HG03439 (cell line): Measurements from ENCODE around the gene PLAU.
"Not testable (repeated sequence)": the region's sequence is repeated elsewhere in the genome, so short reads cannot be mapped to it uniquely, and the experiment has no call there.

Experiments
- ATAC-seq: cut with Tn5 transposase; IDR thresholded peaks from one replicate; pipeline ENCODE4 v1.9.1; 2021; ENCODE audit warnings: mild to moderate bottlenecking, moderate library complexity; ENCODE audit not compliant: unreplicated experiment

PLAU gene

DNA sequence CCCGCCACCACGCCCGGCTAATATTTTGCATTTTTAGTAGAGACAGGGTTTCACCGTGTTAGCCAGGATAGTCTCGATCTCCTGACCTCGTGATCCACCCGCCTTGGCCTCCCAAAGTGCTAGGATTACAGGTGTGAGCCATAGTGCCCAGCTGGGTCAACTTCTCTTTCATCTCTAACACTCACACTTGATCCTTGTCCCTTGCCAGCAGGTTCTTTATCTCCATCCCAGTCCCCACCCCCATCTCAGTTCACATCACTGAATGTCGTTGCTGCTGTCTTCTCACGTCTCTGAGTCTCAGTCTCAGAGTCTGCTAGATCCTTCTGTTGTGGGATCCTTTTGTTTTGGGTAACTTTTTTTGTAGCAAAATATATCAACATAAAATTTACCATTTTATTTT, 15.6 kb upstream of the PLAU start:
- not testable (repeated sequence) for ATAC-seq

DNA sequence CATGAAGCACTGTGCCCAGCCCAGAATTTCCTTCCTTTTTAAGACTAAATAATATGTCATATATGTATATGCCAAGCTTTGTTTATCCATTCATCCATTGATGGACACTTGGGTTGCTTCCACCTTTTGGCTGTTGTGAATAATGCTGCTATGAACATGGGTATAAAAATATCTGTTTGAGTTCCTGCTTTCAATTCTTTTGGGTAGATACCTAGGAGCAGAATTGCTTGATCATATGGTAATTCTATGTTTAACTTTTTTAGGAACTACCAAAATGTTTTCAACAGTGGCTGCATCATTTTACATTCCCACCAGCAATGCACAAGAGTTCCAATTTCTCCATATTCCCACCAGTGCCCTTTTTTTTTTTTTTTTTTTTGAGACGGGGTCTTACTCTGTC, 13.2 kb upstream of the PLAU start:
- no peak for ATAC-seq

DNA sequence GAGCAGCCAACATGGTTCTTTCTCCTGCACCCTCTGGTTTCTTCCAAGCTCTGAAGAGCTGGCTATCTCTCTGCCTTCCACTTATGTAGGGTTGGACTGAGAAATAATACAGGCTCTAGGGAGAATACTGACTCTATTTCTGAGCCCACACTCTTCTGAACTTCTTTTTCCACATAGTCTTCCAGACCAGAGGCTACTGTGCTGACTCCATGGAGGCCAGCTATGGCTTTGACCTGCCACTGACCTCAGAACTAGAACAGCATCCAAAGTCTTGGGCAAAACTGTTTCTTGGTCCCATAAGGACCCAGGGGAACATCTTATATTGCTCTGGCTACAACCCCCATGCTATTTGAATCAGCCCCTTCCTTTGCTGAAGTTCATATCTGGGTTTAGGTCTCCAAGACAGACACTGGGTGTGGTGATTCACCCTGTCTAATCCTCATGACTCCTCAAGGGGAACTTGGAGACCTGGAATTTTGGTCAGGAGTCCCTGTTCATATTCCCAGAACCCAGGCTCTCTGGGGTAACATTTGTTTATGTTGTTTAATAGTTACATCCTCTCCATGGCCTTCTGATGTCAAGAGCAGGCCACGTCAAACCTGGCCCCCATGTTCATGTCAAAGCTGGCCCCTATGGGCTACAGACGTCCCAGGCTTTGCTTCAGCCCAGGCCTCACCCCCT, 12.1 kb upstream of the PLAU start:
- ATAC-seq = no peak

DNA sequence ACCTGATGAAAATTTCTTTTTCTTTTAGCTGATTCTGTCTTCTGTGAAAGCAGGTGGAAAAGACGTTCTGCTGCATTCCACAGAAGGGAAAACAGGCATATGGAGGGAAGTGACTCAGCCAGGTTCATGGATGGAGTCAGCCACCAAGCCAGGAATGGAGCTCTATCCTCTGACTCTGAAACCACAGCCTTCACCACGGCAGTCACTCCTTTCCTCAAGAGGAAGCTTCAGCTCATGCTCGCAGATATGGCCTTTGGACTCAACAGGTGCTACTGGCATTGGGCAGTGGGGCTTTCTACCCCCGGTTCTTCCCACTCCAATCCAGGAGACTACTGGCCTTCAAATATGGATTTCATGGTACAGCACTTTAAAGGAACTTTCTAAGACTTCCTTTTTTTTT, 11.5 kb upstream of the PLAU start:
- ATAC-seq = no peak

DNA sequence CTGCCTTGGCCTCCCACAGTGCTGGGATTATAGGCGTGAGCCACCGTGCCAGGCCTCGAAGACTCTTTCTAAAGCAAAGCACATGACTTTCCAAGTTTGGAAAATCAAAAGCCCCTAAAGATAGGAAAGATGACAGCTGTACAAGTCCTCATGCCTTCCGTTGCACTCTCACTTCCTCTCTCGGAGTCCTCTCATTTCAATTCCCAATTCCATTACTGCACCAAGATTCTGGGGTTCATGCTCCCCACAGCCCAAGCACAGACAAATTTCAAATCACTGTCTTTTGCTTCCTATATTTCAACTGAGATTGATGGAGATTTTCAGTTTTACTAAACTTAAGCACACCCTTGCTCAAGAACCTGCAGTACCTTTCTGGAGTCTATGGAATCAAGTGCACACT, 10.9 kb upstream of the PLAU start:
- no peak for ATAC-seq

DNA sequence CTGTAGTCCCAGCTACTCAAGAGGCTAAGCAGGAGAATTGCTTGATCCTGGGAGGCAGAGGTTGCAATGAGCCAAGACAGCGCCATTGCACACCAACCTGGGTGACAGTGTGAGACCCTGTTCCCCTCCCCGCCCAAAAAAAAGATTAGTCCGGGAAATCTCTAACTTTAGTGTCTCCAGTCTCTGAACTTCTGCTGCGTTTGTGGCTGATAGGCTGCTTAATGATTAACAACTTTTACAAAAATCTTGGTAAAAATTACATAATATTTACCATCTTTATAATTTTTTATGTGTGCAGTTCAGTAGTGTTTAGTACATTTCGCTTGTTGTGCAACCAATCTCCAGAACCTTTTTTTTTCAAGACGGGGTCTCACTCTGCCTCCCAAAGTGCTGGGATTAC, 9.7 kb upstream of the PLAU start:
- no peak for ATAC-seq

DNA sequence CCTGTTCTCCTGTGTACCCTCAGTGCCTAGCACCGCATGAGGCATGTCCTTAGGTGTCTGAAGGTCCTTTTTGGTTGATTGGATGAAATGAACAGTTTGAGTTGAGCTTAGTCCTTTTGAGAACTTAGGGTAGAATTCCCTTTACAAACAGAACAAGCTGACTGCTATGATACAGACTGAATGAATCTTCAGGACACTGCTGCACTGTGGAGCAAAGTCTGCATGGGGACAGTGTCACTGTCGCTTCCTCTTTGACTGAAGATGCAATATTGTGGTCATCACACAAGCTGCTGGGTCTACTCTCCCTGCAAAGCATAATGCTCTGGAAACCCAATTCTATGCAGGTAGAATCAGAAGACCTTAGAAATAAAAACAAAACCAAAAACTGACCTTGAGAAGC, 8.6 kb upstream of the PLAU start:
- ATAC-seq = no peak

DNA sequence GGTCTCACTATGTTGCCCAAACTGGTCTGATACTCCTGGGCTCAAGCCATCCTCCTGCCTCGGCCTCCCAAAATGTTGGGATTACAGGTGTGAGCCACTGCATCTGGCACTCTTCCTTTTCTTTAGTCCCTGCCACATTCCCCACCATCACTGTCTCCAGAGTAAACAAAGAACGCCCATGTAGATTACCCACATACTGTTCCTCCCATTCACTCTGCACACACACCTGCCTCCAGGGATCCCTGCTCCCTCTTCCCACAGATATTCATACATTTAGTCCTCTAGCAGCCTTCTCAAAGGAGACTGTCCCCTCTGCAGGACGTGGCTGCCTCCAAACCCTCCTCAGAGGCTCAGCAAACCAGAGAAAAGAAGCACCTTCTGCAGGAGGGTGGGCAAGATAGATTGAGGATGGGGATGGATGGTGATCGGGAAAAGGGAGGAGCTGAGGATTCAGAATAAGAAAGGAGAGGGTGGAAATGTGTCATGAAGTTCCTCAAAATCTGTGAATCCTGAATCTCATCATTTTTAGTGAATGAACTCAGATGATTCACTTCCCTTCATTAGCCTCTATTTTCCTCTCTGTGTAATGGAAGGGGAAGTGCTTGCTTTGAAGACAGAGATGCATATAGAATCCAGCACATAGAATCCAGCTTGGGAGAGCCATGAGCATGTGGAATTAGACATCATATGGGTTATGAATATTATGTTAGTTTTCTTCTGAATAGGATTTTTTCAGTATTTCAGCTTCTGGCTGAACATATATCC, 5.5 kb upstream of the PLAU start:
- no peak for ATAC-seq

DNA sequence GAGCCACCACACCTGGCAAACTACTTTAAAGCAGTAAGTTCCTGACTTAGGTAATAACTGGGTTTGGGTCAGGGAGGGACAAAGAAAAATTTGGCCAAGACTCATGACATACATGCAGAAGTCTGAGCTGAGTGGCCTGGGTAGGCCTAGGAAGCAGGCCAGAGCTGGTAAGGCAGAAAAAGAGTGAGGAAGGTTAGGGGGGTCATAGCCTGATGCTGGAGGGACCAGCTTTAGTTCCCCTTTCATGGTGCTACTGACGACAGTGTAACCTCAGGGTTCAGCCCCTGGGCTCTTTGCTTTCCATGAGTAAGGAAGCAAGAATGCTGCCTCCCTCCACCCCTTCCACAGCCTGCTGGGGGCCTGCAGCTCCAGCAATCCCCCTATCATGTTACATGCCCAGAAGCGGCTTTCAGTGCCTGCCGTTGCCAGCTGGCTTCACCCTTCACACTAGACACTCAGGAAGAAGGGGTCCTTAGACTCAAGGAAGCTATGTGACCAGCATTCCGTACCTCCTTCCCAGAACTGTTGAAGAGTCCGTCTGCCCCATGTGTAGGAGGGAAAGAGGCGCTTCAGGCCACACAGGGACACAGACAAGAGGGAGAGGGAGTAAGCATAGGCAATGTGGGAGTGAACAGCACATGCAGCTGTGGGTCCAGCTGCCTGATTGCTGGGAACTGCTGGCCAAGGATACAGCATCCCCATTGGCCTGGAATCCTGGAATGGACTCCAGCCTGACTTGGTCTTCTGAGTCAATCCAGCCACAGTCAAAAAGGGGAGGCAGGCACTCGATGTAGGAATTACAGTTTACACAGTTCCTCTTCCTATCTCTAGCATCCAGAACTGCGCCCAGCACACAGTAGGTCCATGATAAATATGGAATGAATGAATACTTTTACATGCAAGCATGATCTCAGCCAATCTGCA, 4.1 kb upstream of the PLAU start:
- no peak for ATAC-seq

DNA sequence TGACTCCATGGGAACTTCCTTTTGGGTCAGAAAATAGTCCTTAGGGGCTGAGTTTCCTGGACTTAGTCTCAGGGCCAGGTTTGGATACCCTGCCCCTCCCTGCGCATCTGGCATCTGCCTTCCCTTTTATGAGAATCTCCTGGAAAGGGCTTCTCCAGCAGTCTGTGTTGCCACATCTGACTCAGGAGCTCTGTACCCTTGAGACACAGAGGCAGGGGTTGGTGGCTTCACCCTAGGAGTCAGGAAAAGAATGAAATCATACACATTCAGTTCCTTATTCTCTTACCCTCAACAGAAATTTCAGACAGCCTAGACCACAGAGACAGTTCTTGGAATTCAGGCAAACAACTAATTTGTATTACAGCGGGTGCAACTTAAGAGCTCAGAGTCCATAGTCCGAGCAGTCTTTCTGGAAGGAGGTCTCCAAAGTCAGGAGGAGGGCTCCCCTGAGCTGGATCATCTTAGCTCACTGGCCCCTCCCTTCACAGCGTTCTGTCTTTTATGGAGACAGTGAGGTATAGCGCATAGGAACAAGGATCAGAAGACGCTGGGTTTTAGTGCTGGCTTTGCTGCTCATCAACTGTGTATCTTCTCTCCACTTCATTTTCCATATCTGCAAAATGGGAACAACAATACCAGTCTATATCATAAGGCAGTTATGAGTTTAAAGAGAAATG, 3.0 kb upstream of the PLAU start:
- ATAC-seq = no peak

DNA sequence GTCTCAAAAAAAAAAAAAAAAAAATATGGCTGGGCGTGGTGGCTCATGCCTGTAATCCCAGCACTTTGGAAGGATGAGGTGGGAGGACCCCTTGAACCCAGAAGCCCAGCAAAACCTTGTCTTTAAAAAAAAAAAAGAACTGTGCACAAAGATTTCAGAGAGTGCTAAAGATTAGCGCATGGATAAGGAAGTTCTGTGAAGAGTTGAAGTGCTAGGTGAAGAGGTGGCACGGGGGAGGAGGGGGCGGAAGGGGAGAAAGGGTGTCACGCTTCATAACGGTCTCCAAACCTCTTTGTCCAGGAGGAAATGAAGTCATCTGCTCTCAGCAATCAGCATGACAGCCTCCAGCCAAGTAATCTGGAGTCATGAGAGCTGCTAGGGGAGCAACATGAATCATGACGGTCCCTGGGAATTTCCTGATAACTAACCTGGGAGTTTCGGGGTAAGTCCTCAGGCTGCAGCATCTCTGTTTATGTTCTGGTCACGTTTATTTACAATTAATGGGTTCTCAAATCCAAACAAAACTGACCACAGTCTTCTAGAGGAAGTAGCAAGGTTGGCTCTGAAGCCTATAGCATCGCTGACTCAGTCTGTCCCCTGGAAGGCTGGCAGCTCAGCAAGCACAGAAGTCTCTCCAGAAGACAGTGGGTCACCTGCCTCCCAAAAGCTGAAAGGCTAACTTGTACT, 1.9 kb upstream of the PLAU start:
- ATAC-seq = peak; percentile 60

DNA sequence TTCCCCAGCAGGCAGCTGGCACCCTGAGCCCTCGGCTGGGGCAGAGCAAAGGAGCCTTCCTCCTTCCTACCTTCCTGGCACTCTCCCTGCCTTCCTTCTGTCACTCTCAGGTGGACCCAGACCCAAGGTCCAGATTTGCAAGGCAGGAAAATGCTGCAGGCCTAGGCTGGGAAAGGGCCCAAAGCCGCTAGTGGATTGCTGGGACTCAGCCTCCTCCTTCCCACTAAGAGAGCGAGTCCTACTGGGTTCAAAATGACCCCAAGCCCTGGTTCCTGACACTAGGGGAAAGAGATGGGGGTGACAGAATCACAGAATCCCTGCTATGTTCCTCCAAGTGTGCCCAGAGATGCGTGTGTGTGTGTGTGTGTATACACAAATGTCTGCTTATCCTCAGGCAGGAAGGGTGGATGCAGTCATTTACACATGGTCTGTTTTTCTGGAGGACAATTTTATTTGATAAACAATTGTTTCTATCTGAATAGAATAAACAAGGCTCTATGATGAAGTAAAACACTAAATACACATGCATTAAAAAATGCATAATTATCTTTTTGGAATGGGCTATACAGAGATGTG, 1.3 kb upstream of the PLAU start:
- ATAC-seq = no peak

DNA sequence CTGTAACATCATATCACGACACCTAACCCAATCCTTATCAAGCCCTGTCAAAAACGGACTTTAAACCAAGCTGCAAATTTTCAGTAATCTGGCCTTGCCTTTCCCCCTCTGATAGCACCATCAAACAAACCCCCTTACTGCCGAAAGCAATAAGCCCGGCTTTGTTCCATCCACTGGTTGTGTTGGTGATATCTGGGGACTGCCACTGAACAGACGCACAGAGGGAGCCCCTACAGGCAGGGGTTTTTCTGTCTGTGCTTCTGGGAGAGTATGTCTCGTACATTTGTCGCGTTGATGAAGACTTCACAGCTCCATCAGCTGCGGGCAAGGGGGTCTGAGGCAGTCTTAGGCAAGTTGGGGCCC, 550 bp upstream of the PLAU start:
- no peak for ATAC-seq

DNA sequence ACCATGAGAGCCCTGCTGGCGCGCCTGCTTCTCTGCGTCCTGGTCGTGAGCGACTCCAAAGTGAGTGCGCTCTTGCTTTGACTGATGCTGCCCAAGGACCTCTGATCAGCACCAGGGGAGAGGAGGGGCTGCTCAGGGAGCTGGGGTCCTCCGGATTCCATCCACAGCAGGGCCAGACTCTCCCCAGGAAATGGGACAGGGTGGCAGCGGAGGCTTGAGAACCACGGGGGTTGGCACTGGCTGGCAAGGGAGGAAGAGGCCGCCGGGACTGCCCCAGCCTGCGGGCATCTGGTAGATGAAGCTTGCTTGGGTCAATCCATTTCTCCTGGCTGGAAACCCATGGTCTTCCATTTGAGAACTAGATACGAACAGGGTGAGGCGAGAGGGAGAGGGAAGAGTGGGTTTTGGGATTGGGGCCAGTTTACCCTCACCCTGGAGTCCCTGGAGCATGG, 647 bp downstream of the PLAU start:
- no peak for ATAC-seq

DNA sequence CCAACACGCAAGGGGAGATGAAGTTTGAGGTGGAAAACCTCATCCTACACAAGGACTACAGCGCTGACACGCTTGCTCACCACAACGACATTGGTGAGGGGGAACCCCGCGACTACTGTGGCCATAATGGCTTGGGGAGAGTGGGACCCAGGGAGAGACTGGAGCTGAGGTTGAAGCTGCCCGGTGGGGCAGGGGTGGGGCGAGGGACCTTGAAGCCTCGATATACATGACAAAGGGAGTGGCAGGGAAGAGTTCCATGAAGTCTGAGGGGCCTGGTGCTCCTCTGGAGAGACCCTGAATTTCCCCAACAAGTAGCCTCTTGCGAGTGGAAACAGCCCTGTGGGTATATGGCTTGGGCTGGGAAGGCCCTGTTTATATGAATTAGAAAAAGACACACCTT, 3.1 kb downstream of the PLAU start:
- ATAC-seq = no peak

DNA sequence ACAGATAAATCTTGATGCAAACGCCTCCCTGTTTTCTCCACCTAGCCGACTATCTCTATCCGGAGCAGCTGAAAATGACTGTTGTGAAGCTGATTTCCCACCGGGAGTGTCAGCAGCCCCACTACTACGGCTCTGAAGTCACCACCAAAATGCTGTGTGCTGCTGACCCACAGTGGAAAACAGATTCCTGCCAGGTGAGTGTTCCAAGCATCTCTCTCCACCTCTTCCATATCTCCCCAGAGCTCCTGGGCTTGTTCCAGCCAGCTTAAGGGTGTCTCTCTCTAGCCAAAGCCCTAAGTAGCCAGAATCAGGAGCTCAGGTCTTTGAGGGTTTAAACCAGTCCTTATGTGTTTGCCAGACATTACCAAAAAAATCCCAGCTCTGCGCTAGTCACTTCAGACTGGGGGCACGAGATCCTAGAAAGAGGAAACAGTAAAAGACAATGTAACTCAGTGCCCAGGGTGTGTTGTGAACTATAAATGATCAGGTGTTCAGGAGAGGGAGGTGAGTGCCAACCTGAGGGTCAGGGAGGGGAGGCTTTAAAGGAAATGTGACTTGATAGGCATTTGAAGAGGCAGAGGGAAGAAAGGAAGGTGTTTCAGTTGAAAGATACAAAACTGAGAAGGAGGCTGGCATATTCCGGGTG, 4.4 kb downstream of the PLAU start:
- ATAC-seq = no peak

DNA sequence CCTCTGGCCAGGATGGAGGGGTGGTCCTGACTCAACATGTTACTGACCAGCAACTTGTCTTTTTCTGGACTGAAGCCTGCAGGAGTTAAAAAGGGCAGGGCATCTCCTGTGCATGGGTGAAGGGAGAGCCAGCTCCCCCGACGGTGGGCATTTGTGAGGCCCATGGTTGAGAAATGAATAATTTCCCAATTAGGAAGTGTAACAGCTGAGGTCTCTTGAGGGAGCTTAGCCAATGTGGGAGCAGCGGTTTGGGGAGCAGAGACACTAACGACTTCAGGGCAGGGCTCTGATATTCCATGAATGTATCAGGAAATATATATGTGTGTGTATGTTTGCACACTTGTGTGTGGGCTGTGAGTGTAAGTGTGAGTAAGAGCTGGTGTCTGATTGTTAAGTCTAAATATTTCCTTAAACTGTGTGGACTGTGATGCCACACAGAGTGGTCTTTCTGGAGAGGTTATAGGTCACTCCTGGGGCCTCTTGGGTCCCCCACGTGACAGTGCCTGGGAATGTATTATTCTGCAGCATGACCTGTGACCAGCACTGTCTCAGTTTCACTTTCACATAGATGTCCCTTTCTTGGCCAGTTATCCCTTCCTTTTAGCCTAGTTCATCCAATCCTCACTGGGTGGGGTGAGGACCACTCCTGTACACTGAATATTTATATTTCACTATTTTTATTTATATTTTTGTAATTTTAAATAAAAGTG, 6.0 kb downstream of the PLAU start:
- no peak for ATAC-seq

DNA sequence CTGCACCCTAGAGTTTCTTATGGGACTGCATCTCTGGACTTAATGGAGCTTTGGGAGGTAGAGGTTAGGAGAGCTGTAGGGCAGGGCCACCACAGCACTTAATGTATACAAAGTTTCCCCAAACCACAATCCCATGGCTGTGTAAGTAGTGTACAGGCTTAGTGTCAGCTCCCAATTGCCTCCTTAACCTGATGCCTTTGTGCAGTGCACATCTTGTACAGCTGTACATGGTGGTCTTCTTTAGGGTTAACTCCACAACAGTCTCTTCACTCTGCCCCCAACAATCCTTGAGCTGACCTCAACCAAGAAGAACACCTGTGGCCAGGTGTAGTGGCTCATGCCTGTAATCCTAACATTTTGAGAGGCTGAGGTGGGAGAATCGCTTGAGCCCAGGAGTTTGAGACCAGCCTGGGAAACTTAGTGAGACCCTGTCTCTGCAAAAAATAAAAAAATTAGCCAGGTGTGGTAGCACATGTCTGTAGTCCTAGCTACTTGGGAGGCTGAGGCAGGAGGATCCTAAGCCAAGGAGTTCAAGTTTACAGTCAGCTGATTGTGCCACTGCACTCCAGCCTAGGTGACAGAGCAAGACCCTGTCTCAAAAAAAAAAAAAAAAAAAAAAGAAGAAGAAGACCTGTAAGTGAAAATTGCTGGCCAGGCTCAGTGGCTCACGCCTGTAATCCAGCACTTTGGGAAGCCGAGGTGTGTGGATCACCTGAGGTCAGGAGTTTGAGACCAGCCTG, 6.8 kb downstream of the PLAU start:
- no peak for ATAC-seq
